Lower leg skin (tissue), 3 donors: ENCODE results near the gene TTYH2.

Experiments
- POLR2A ChIP-seq, 2 donors: fragments of 450-650 bp; IDR thresholded peaks; one replicate each; pipeline ENCODE4 v1.6.1; 2016 to 2017; ENCODE audit warnings: antibody characterized with exemption in 2 of 2, mild to moderate bottlenecking in 1 of 2, moderate library complexity in 1 of 2
- TF ChIP-seq, protein P1 (sequence below), 3 donors: fragments of 450-650 bp; IDR thresholded peaks; one replicate each; pipeline ENCODE4 v1.5.1; 2016; ENCODE audit warnings: antibody characterized with exemption in 3 of 3, mild to moderate bottlenecking in 3 of 3, moderate library complexity in 2 of 3

GRCh38 chr17:74217037-74217730 lies 3.8 kb downstream of the TTYH2 start:
- no peak for TF ChIP-seq POLR2A (IDR thresholded peaks at IDR 0.05)
- TF ChIP-seq, protein P1, sequence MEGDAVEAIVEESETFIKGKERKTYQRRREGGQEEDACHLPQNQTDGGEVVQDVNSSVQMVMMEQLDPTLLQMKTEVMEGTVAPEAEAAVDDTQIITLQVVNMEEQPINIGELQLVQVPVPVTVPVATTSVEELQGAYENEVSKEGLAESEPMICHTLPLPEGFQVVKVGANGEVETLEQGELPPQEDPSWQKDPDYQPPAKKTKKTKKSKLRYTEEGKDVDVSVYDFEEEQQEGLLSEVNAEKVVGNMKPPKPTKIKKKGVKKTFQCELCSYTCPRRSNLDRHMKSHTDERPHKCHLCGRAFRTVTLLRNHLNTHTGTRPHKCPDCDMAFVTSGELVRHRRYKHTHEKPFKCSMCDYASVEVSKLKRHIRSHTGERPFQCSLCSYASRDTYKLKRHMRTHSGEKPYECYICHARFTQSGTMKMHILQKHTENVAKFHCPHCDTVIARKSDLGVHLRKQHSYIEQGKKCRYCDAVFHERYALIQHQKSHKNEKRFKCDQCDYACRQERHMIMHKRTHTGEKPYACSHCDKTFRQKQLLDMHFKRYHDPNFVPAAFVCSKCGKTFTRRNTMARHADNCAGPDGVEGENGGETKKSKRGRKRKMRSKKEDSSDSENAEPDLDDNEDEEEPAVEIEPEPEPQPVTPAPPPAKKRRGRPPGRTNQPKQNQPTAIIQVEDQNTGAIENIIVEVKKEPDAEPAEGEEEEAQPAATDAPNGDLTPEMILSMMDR (IDR thresholded peaks at IDR 0.05) = no peak
